ENCODE data around the gene TIMM10. TPM values are rescaled to one million over a fixed set of nuclear protein-coding genes. Genes with fewer than 3 reads are reported as not detected.

TIMM10 gene
- total RNA-seq, 1 donor from 2014 or later: 61.0 TPM

- peaks cover 72% of the 10 kb centered on the region for H3K36me3 ChIP-seq
- intact Hi-C loops (cut with micrococcal nuclease): no loop called here
- DNase-seq: no peak
- H3K27ac ChIP-seq (replicated peaks): no peak overlapping the region
- H3K4me3 ChIP-seq: no peak overlapping the region
- peaks cover 32% of the 10 kb centered on the region for H3K27me3 ChIP-seq (ENCODE audit: low read depth)
- TF ChIP-seq CTCF (IDR thresholded peaks at IDR 0.05; ENCODE audit: borderline replicate concordance): no peak
- peaks cover 14% of the 10 kb centered on the region for H3K4me1 ChIP-seq
- no peaks in the 10 kb centered on the region for H3K9me3 ChIP-seq (replicated peaks)
Observed at GRCh38 chr11:57487021-57487778, 43.4 kb downstream of the TIMM10 start.

- H3K36me3 ChIP-seq: peaks cover 58% of the 10 kb centered on the region
- DNase-seq: no peak
- TF ChIP-seq CTCF (IDR thresholded peaks at IDR 0.05; ENCODE audit: borderline replicate concordance): no peak
- intact Hi-C loops (cut with micrococcal nuclease): no loop called here
- no peak overlapping the region for H3K4me3 ChIP-seq
- no peaks in the 10 kb centered on the region for H3K9me3 ChIP-seq (replicated peaks)
- peaks cover 15% of the 10 kb centered on the region for H3K4me1 ChIP-seq
- H3K27ac ChIP-seq (replicated peaks): no peak overlapping the region
- peaks cover 47% of the 10 kb centered on the region for H3K27me3 ChIP-seq (ENCODE audit: low read depth)
Observed at GRCh38 chr11:57485217-57485990, 45.1 kb downstream of the TIMM10 start.

- Histone ChIP-seq H3K4me1 (peaks cover 15% of the 10 kb centered on the region), H3K27me3 (ENCODE audit: low read depth) (peaks cover 57% of the 10 kb centered on the region), H3K36me3 (peaks cover 48% of the 10 kb centered on the region), H3K27ac (replicated peaks) (no peak overlapping the region), H3K9me3 (replicated peaks) (no peaks in the 10 kb centered on the region), H3K4me3 (no peak overlapping the region)
- no peak for DNase-seq
- TF ChIP-seq CTCF (IDR thresholded peaks at IDR 0.05; ENCODE audit: borderline replicate concordance): no peak
- intact Hi-C loops (cut with micrococcal nuclease): no loop called here
Observed at GRCh38 chr11:57484141-57484710, 46.3 kb downstream of the TIMM10 start.

- no peak overlapping the region for H3K27ac ChIP-seq (replicated peaks)
- H3K36me3 ChIP-seq: peaks cover 42% of the 10 kb centered on the region
- intact Hi-C loops (cut with micrococcal nuclease): no loop called here
- H3K27me3 ChIP-seq (ENCODE audit: low read depth): peaks cover 64% of the 10 kb centered on the region
- H3K9me3 ChIP-seq (replicated peaks): no peaks in the 10 kb centered on the region
- H3K4me3 ChIP-seq: no peak overlapping the region
- TF ChIP-seq CTCF (IDR thresholded peaks at IDR 0.05; ENCODE audit: borderline replicate concordance): no peak
- no peak for DNase-seq
- H3K4me1 ChIP-seq: peaks cover 15% of the 10 kb centered on the region
Observed at GRCh38 chr11:57483562-57483918, 47.0 kb downstream of the TIMM10 start.

- DNase-seq: peak; percentile 40
- H3K4me1 ChIP-seq: peaks cover 15% of the 10 kb centered on the region
- peaks cover 36% of the 10 kb centered on the region for H3K36me3 ChIP-seq
- intact Hi-C loops (cut with micrococcal nuclease): no loop called here
- peak; percentile 72 for TF ChIP-seq CTCF (IDR thresholded peaks at IDR 0.05; ENCODE audit: borderline replicate concordance)
- peaks cover 64% of the 10 kb centered on the region for H3K27me3 ChIP-seq (ENCODE audit: low read depth)
- peak overlapping the region; percentile 55 for H3K4me3 ChIP-seq
- H3K9me3 ChIP-seq (replicated peaks): no peaks in the 10 kb centered on the region
- H3K27ac ChIP-seq (replicated peaks): no peak overlapping the region
Observed at GRCh38 chr11:57482782-57483561, 47.6 kb downstream of the TIMM10 start.

Data from left ventricle myocardium inferior (tissue), 1 donor.